Epithelial cell of proximal tubule (primary cell): Measurements from ENCODE around the gene FYCO1. TPM values are rescaled to one million over a fixed set of nuclear protein-coding genes. Genes with fewer than 3 reads are reported as not detected.

Experiments used
- DNase-seq: peaks from one replicate; pipeline ENCODE4 v3.0.0-alpha.2; 2011; ENCODE audit warnings: low read depth
- H3K4me3 ChIP-seq: 2 replicates; pipeline ENCODE4 v1.5.1; 2011; ENCODE audit warnings: low read depth, mild to moderate bottlenecking, low read length
- CTCF ChIP-seq: conservative IDR thresholded peaks from 2 replicates; pipeline ENCODE4 v1.5.1; 2012; ENCODE audit warnings: low read depth, mild to moderate bottlenecking, low read length
- total RNA-seq: library from RNA; depleted of rRNA; stranded (reverse); fragments of >200 nt; gene quantifications from 2 replicates; pipeline ENCODE4 v1.2.3, GENCODE V29; 2015

FYCO1 gene
- total RNA-seq, 1 donor from 2014 or later: 10.3 TPM

GRCh38 chr3:45955017-45955647, 40.5 kb downstream of the FYCO1 start:
- TF ChIP-seq CTCF: no peak
- no peak overlapping the region for H3K4me3 ChIP-seq
- no peak for DNase-seq

GRCh38 chr3:45954306-45954705, 41.3 kb downstream of the FYCO1 start:
- no peak for DNase-seq
- H3K4me3 ChIP-seq: no peak overlapping the region
- no peak for TF ChIP-seq CTCF

- DNase-seq: no peak
These were observed 42.1 kb downstream of the FYCO1 start for GRCh38 chr3:45953536-45953935.

GRCh38 chr3:45952456-45952855, 43.2 kb downstream of the FYCO1 start:
- DNase-seq: no peak
- TF ChIP-seq CTCF: no peak
- H3K4me3 ChIP-seq: no peak overlapping the region

More at GRCh38 chr3:45953536-45953935, 42.1 kb downstream of the FYCO1 start:
- H3K4me3 ChIP-seq: no peak overlapping the region
- no peak for TF ChIP-seq CTCF

- no peak for DNase-seq
- H3K4me3 ChIP-seq: no peak overlapping the region
- TF ChIP-seq CTCF: no peak
These were observed 43.7 kb downstream of the FYCO1 start for GRCh38 chr3:45951946-45952345.

- no peak overlapping the region for H3K4me3 ChIP-seq
- no peak for TF ChIP-seq CTCF
- DNase-seq: no peak
These were observed 44.7 kb downstream of the FYCO1 start for GRCh38 chr3:45950686-45951600.
